Measurements from ENCODE around the gene SH3D21. TPM values are rescaled to one million over a fixed set of nuclear protein-coding genes. Genes with fewer than 3 reads are reported as not detected.

Gene SH3D21
- total and polyA plus RNA-seq, 2 experiments from 2014 or later: 2.6 to 2.9 TPM

- DNase-seq (ENCODE audit: low spot score): peak; percentile 90
- Histone ChIP-seq H3K4me1 (ENCODE audit: insufficient read depth) (no peaks in the 10 kb centered on the region), H2AFZ (no peak overlapping the region), H3K4me3 (no peak overlapping the region), H3K79me2 (peaks cover 53% of the 10 kb centered on the region), H3K27ac (no peak overlapping the region), H3K9me3 (ENCODE audit: low read depth) (no peaks in the 10 kb centered on the region), H3K9me2 (replicated peaks; ENCODE audit: insufficient read depth) (no peaks in the 10 kb centered on the region), H3K27me3 (no peaks in the 10 kb centered on the region), H3K36me3 (replicated peaks; ENCODE audit: insufficient read depth, low read depth) (no peaks in the 10 kb centered on the region), H3K4me2 (no peak overlapping the region), H4K20me1 (ENCODE audit: insufficient read depth, poor library complexity, severe bottlenecking) (peaks cover 7% of the 10 kb centered on the region)
- TF ChIP-seq EZH2phosphoT487 (IDR thresholded peaks at IDR 0.05; ENCODE audit: low read depth, severe bottlenecking, unreplicated experiment) (no peak), EZH2 (IDR thresholded peaks at IDR 0.05; ENCODE audit: borderline replicate concordance) (no peak), CTCF (IDR thresholded peaks at IDR 0.05; ENCODE audit: poor library complexity) (peak; percentile 76)
- WGBS (ENCODE audit: low lambda C conversion rate, missing lambda C conversion rate): 57% methylated on average over 7 of the region's 7 CpGs
These were observed 20.6 kb upstream of the SH3D21 start for GRCh38 chr1:36285443-36286101.

- H4K20me1 ChIP-seq (ENCODE audit: insufficient read depth, poor library complexity, severe bottlenecking): peaks cover 7% of the 10 kb centered on the region
- no peak overlapping the region for H3K4me3 ChIP-seq
- TF ChIP-seq EZH2 (IDR thresholded peaks at IDR 0.05; ENCODE audit: borderline replicate concordance) (no peak), EZH2phosphoT487 (IDR thresholded peaks at IDR 0.05; ENCODE audit: low read depth, severe bottlenecking, unreplicated experiment) (no peak)
- H3K4me2 ChIP-seq: no peak overlapping the region
- no peak for DNase-seq (ENCODE audit: low spot score)
- H3K4me1 ChIP-seq (ENCODE audit: insufficient read depth): no peaks in the 10 kb centered on the region
- no peaks in the 10 kb centered on the region for H3K9me3 ChIP-seq (ENCODE audit: low read depth)
- 98% methylated on average over 13 of the region's 13 CpGs for WGBS (ENCODE audit: low lambda C conversion rate, missing lambda C conversion rate)
- no peak overlapping the region for H3K27ac ChIP-seq
- H3K36me3 ChIP-seq (replicated peaks; ENCODE audit: insufficient read depth, low read depth): no peaks in the 10 kb centered on the region
- no peaks in the 10 kb centered on the region for H3K9me2 ChIP-seq (replicated peaks; ENCODE audit: insufficient read depth)
- H2AFZ ChIP-seq: no peak overlapping the region
- peaks cover 48% of the 10 kb centered on the region for H3K79me2 ChIP-seq
- H3K27me3 ChIP-seq: no peaks in the 10 kb centered on the region
These were observed 19.4 kb upstream of the SH3D21 start for GRCh38 chr1:36286802-36287201.

GRCh38 chr1:36287595-36287994, 18.6 kb upstream of the SH3D21 start:
- Histone ChIP-seq H4K20me1 (ENCODE audit: insufficient read depth, poor library complexity, severe bottlenecking) (peaks cover 7% of the 10 kb centered on the region), H3K4me2 (no peak overlapping the region), H3K4me1 (ENCODE audit: insufficient read depth) (no peaks in the 10 kb centered on the region), H3K9me3 (ENCODE audit: low read depth) (no peaks in the 10 kb centered on the region), H2AFZ (no peak overlapping the region), H3K4me3 (no peak overlapping the region), H3K9me2 (replicated peaks; ENCODE audit: insufficient read depth) (no peaks in the 10 kb centered on the region), H3K27ac (no peak overlapping the region), H3K36me3 (replicated peaks; ENCODE audit: insufficient read depth, low read depth) (no peaks in the 10 kb centered on the region), H3K79me2 (peaks cover 46% of the 10 kb centered on the region), H3K27me3 (no peaks in the 10 kb centered on the region)
- 100% methylated on average over 5 of the region's 5 CpGs for WGBS (ENCODE audit: low lambda C conversion rate, missing lambda C conversion rate)
- DNase-seq (ENCODE audit: low spot score): no peak
- TF ChIP-seq CTCF (IDR thresholded peaks at IDR 0.05; ENCODE audit: poor library complexity) (no peak), EZH2 (IDR thresholded peaks at IDR 0.05; ENCODE audit: borderline replicate concordance) (no peak), EZH2phosphoT487 (IDR thresholded peaks at IDR 0.05; ENCODE audit: low read depth, severe bottlenecking, unreplicated experiment) (no peak)

GRCh38 chr1:36295390-36295789, 10.8 kb upstream of the SH3D21 start:
- TF ChIP-seq CTCF (IDR thresholded peaks at IDR 0.05; ENCODE audit: poor library complexity): no peak
- no peak for TF ChIP-seq EZH2 (IDR thresholded peaks at IDR 0.05; ENCODE audit: borderline replicate concordance)
- TF ChIP-seq EZH2phosphoT487 (IDR thresholded peaks at IDR 0.05; ENCODE audit: low read depth, severe bottlenecking, unreplicated experiment): no peak
- H3K36me3 ChIP-seq (replicated peaks; ENCODE audit: insufficient read depth, low read depth): peaks cover 5% of the 10 kb centered on the region
- WGBS (ENCODE audit: low lambda C conversion rate, missing lambda C conversion rate): 84% methylated on average over 2 of the region's 2 CpGs
- no peaks in the 10 kb centered on the region for H3K9me3 ChIP-seq (ENCODE audit: low read depth)
- no peaks in the 10 kb centered on the region for H3K4me1 ChIP-seq (ENCODE audit: insufficient read depth)
- peaks cover 11% of the 10 kb centered on the region for H3K79me2 ChIP-seq
- H4K20me1 ChIP-seq (ENCODE audit: insufficient read depth, poor library complexity, severe bottlenecking): no peaks in the 10 kb centered on the region
- no peak overlapping the region for H3K27ac ChIP-seq
- H3K9me2 ChIP-seq (replicated peaks; ENCODE audit: insufficient read depth): no peaks in the 10 kb centered on the region
- H3K27me3 ChIP-seq: no peaks in the 10 kb centered on the region
- no peak overlapping the region for H3K4me3 ChIP-seq
- no peak for DNase-seq (ENCODE audit: low spot score)
- H3K4me2 ChIP-seq: no peak overlapping the region
- no peak overlapping the region for H2AFZ ChIP-seq

Measured in hepatocyte (in vitro differentiated cells).